Trophoblast cell (in vitro differentiated cells and primary cell): ENCODE results near the gene NUP160. TPM values are rescaled to one million over a fixed set of nuclear protein-coding genes. Genes with fewer than 3 reads are reported as not detected.
"Not testable (repeated sequence)": the region's sequence is repeated elsewhere in the genome, so short reads cannot be mapped to it uniquely, and the experiment has no call there.

Experiments
- DNase-seq, 2 donors: peaks; one replicate each; pipeline ENCODE4 v3.0.0-alpha.2; 2016
- H2AFZ ChIP-seq: 2 replicates; pipeline ENCODE4 v1.6.1; 2013; ENCODE audit warnings: low read length, moderate library complexity, mild to moderate bottlenecking; ENCODE audit not compliant: insufficient read depth, poor library complexity
- H2AK5ac ChIP-seq: 2 replicates; pipeline ENCODE4 v1.6.1; 2013; ENCODE audit warnings: mild to moderate bottlenecking, low read length
- H2BK120ac ChIP-seq: 2 replicates; pipeline ENCODE4 v1.6.1; 2013; ENCODE audit warnings: low read length, mild to moderate bottlenecking, moderate library complexity; ENCODE audit not compliant: insufficient read depth, poor library complexity
- H2BK12ac ChIP-seq: 2 replicates; pipeline ENCODE4 v1.6.1; 2013; ENCODE audit warnings: mild to moderate bottlenecking, low read length, moderate library complexity
- H2BK5ac ChIP-seq: 2 replicates; pipeline ENCODE4 v1.6.1; 2013; ENCODE audit warnings: low read length, low read depth, moderate library complexity, mild to moderate bottlenecking; ENCODE audit not compliant: poor library complexity
- H3K14ac ChIP-seq: 2 replicates; pipeline ENCODE4 v1.6.1; 2013; ENCODE audit warnings: mild to moderate bottlenecking, low read length
- H3K18ac ChIP-seq: 2 replicates; pipeline ENCODE4 v1.6.1; 2013; ENCODE audit warnings: mild to moderate bottlenecking, low read length
- H3K23ac ChIP-seq: 2 replicates; pipeline ENCODE4 v1.6.1; 2013; ENCODE audit warnings: low read length
- H3K27ac ChIP-seq: 2 replicates; pipeline ENCODE4 v1.5.1; 2013; ENCODE audit warnings: low read depth, mild to moderate bottlenecking, inconsistent platforms, low read length, moderate library complexity
- H3K27me3 ChIP-seq: 2 replicates; pipeline ENCODE4 v1.6.1; 2013; ENCODE audit warnings: inconsistent platforms, mild to moderate bottlenecking, low read length, moderate library complexity; ENCODE audit not compliant: insufficient read depth
- H3K36me3 ChIP-seq, 2 experiments: 1 replicate in 1 of 2; 2 replicates in 1 of 2; pipeline ENCODE4 v1.6.1; 2013; ENCODE audit warnings: low read length in 2 of 2, mild to moderate bottlenecking in 2 of 2, moderate library complexity in 1 of 2; ENCODE audit not compliant: insufficient read depth in 2 of 2, control insufficient read depth in 1 of 2
- H3K4ac ChIP-seq: 2 replicates; pipeline ENCODE4 v1.6.1; 2013; ENCODE audit warnings: low read depth, mild to moderate bottlenecking, low read length, moderate library complexity
- H3K4me1 ChIP-seq, 2 experiments: 1 replicate in 1 of 2; 2 replicates in 1 of 2; pipeline ENCODE4 v1.6.1; 2013; ENCODE audit warnings: low read length in 2 of 2, mild to moderate bottlenecking in 2 of 2, moderate library complexity in 1 of 2; ENCODE audit not compliant: insufficient read depth in 2 of 2, control insufficient read depth in 1 of 2
- H3K4me2 ChIP-seq: 2 replicates; pipeline ENCODE4 v1.6.1; 2013; ENCODE audit warnings: inconsistent platforms, mild to moderate bottlenecking, low read length, moderate library complexity
- H3K4me3 ChIP-seq: 2 replicates; pipeline ENCODE4 v1.5.1; 2013; ENCODE audit warnings: mild to moderate bottlenecking, low read depth, low read length, inconsistent platforms
- H3K79me1 ChIP-seq: one replicate; pipeline ENCODE4 v1.6.1; 2013; ENCODE audit warnings: low read length
- H3K79me2 ChIP-seq: 2 replicates; pipeline ENCODE4 v1.6.1; 2013; ENCODE audit warnings: low read length, mild to moderate bottlenecking; ENCODE audit not compliant: control insufficient read depth, insufficient read depth, poor library complexity
- H3K9ac ChIP-seq: 2 replicates; pipeline ENCODE4 v1.6.1; 2013; ENCODE audit warnings: mild to moderate bottlenecking, low read length
- H3K9me3 ChIP-seq: 2 replicates; pipeline ENCODE4 v1.6.1; 2013; ENCODE audit warnings: low read depth, mild to moderate bottlenecking, control low read depth, inconsistent platforms, low read length; ENCODE audit not compliant: insufficient read depth
- H4K12ac ChIP-seq: 2 replicates; pipeline ENCODE4 v1.6.1; 2013; ENCODE audit warnings: low read depth, mild to moderate bottlenecking, low read length, moderate library complexity
- H4K8ac ChIP-seq: 2 replicates; pipeline ENCODE4 v1.6.1; 2013; ENCODE audit warnings: low read depth, mild to moderate bottlenecking, low read length, moderate library complexity
- H4K91ac ChIP-seq: one replicate; pipeline ENCODE4 v1.6.1; 2013; ENCODE audit warnings: low read depth, mild to moderate bottlenecking, low read length, moderate library complexity
- WGBS: extraction: QIAGEN DNeasy Blood & Tissue Kit; methylation state at CpG from one replicate; pipeline ENCODE4 v1.1.7; 2013; ENCODE audit warnings: missing lambda C conversion rate; ENCODE audit not compliant: insufficient read length, insufficient coverage; ENCODE audit errors: extremely low coverage; 5-methylcytosine and 5-hydroxymethylcytosine counted together
- polyA plus RNA-seq: library from polyadenylated mRNA; stranded (reverse); fragments of 200-250 nt; gene quantifications from 2 replicates; pipeline ENCODE4 v1.2.3, GENCODE V29; 2013

The NUP160 gene
- polyA plus RNA-seq: 27.6 and 28.4 TPM in 2 replicates

- H4K12ac ChIP-seq: peak within 1 kb of the TSS; percentile 89
- H3K23ac ChIP-seq: peak within 1 kb of the TSS; percentile 87
- H3K14ac ChIP-seq: peak within 1 kb of the TSS; percentile 91
- peaks cover 4 to 10% of the 10 kb centered on the region in 2 experiments for H3K36me3 ChIP-seq
- no peaks in the 10 kb centered on the region for H3K9me3 ChIP-seq
- peak; percentile 47 to 75 for DNase-seq
- no peaks in the 10 kb centered on the region for H3K27me3 ChIP-seq
- peak within 1 kb of the TSS; percentile 98 for H3K4me3 ChIP-seq
- H3K79me2 ChIP-seq: peaks cover 11% of the 10 kb centered on the region
- peak within 1 kb of the TSS; percentile 90 for H4K8ac ChIP-seq
- peaks cover 13% of the 10 kb centered on the region for H3K79me1 ChIP-seq
- peak within 1 kb of the TSS; percentile 56 for H2BK12ac ChIP-seq
- peaks cover 0 to 7% of the 10 kb centered on the region in 2 experiments for H3K4me1 ChIP-seq
- H2BK5ac ChIP-seq: peak within 1 kb of the TSS; percentile 84
- H2AFZ ChIP-seq: peak within 1 kb of the TSS; percentile 93
- WGBS: no CpG with 5 or more reads among the region's 66 CpGs
- peak within 1 kb of the TSS; percentile 89 for H2BK120ac ChIP-seq
- H3K9ac ChIP-seq: peak within 1 kb of the TSS; percentile 99
- peak within 1 kb of the TSS; percentile 97 for H4K91ac ChIP-seq
- H3K4ac ChIP-seq: peak within 1 kb of the TSS; percentile 98
- peak within 1 kb of the TSS; percentile 49 for H2AK5ac ChIP-seq
- H3K18ac ChIP-seq: peak within 1 kb of the TSS; percentile 91
- peak within 1 kb of the TSS; percentile 69 for H3K4me2 ChIP-seq
- H3K27ac ChIP-seq: peak within 1 kb of the TSS; percentile 87
These were observed at the start of gene NUP160 for GRCh38 chr11:47847892-47848699. Gene NUP160, minus strand, starts transcription at chr11:47848350. Its CDS starts 32 bp downstream, at chr11:47848318.

GRCh38 chr11:47896199-47896598 is 48.0 kb upstream of the NUP160 start:
- H3K27me3 ChIP-seq: no peaks in the 10 kb centered on the region
- WGBS: no CpG with 5 or more reads among the region's 7 CpGs
- no peaks in the 10 kb centered on the region for H3K79me1 ChIP-seq
- no peak for DNase-seq
- H4K91ac ChIP-seq: no peak overlapping the region
- no peaks in the 10 kb centered on the region for H3K36me3 ChIP-seq
- no peak overlapping the region for H3K23ac ChIP-seq
- no peak overlapping the region for H2BK120ac ChIP-seq
- H3K27ac ChIP-seq: no peak overlapping the region
- no peaks in the 10 kb centered on the region for H3K4me1 ChIP-seq
- H3K9me3 ChIP-seq: no peaks in the 10 kb centered on the region
- no peak overlapping the region for H3K18ac ChIP-seq
- H3K14ac ChIP-seq: no peak overlapping the region
- no peak overlapping the region for H4K8ac ChIP-seq
- no peak overlapping the region for H2AFZ ChIP-seq
- no peak overlapping the region for H3K4ac ChIP-seq
- H3K4me3 ChIP-seq: no peak overlapping the region
- H2AK5ac ChIP-seq: no peak overlapping the region
- H3K9ac ChIP-seq: no peak overlapping the region
- H2BK12ac ChIP-seq: no peak overlapping the region
- no peak overlapping the region for H2BK5ac ChIP-seq
- H4K12ac ChIP-seq: no peak overlapping the region
- no peak overlapping the region for H3K4me2 ChIP-seq
- H3K79me2 ChIP-seq: no peaks in the 10 kb centered on the region

GRCh38 chr11:47895035-47895434 is 46.9 kb upstream of the NUP160 start:
- Histone ChIP-seq H2BK120ac (no peak overlapping the region), H3K4me2 (no peak overlapping the region), H2AFZ (no peak overlapping the region), H3K4me3 (no peak overlapping the region), H4K91ac (no peak overlapping the region), H3K23ac (no peak overlapping the region), H4K8ac (no peak overlapping the region), H2BK5ac (no peak overlapping the region), H2BK12ac (no peak overlapping the region), H3K27me3 (no peaks in the 10 kb centered on the region), H3K9me3 (no peaks in the 10 kb centered on the region), H3K79me1 (no peaks in the 10 kb centered on the region), H2AK5ac (no peak overlapping the region), H3K4me1 (no peaks in the 10 kb centered on the region), H4K12ac (no peak overlapping the region), H3K4ac (no peak overlapping the region), H3K79me2 (no peaks in the 10 kb centered on the region), H3K36me3 (no peaks in the 10 kb centered on the region), H3K9ac (no peak overlapping the region), H3K18ac (no peak overlapping the region), H3K14ac (no peak overlapping the region), H3K27ac (no peak overlapping the region)
- DNase-seq: no peak
- no CpG with 5 or more reads among the region's 2 CpGs for WGBS

- H4K8ac ChIP-seq, H3K23ac ChIP-seq: not testable (repeated sequence)
These were observed 44.6 kb upstream of the NUP160 start for GRCh38 chr11:47892546-47893276.

More at GRCh38 chr11:47892546-47893276, 44.6 kb upstream of the NUP160 start:
- H3K79me1 ChIP-seq, H2AK5ac ChIP-seq, H3K14ac ChIP-seq, H3K36me3 ChIP-seq, H2BK12ac ChIP-seq, H3K79me2 ChIP-seq, H3K4me3 ChIP-seq, H2BK5ac ChIP-seq, H3K18ac ChIP-seq, H3K9ac ChIP-seq, H2AFZ ChIP-seq, H2BK120ac ChIP-seq, H3K27ac ChIP-seq, H4K91ac ChIP-seq, DNase-seq, H3K4me2 ChIP-seq, H3K4ac ChIP-seq, H3K9me3 ChIP-seq, H4K12ac ChIP-seq, H3K4me1 ChIP-seq, H3K27me3 ChIP-seq: not testable (repeated sequence)
- no CpG with 5 or more reads among the region's 57 CpGs for WGBS
